ENCODE data around the gene INAVA.
A peak's percentile ranks its signal among the peaks of the same experiment; 100 is the strongest.

Gene INAVA

DNA sequence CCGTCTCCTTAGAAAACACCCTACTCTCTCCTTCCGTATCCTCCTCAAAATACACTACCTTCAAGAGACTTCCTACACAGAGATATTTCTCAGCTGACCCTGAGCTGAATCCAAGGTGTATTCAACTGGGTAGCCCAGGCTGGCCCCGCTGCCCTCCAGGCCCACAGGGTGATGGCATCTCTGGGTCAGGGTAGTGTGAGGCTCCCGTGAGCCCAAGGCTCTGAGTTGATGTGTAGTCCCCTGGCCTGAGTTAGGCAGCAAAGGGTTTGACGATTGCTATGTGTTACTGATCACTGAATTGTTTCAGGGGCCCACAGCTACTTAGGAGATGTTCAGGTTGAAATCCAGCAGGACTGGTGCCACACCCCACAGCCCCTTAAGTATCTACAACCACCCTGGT lies 6.7 kb downstream of the INAVA start:
- Histone ChIP-seq H3K9ac (ENCODE audit: low read depth, low read length) (no peak overlapping the region), H2AFZ (ENCODE audit: low read depth, low read length) (no peak overlapping the region), H3K79me2 (ENCODE audit: insufficient read depth, low read length) (no peaks in the 10 kb centered on the region), H3K9me3 (ENCODE audit: insufficient read depth, low read length, severe bottlenecking) (no peaks in the 10 kb centered on the region), H4K20me1 (ENCODE audit: insufficient read depth, low read length) (no peaks in the 10 kb centered on the region), H3K4me2 (ENCODE audit: insufficient read depth, low read length) (no peak overlapping the region), H3K36me3 (ENCODE audit: insufficient read depth, low read length) (no peaks in the 10 kb centered on the region), H3K4me1 (ENCODE audit: insufficient read depth, low read length) (peaks cover 14% of the 10 kb centered on the region), H3K27ac (ENCODE audit: low read length) (no peak overlapping the region), H3K4me3 (ENCODE audit: low read depth in 1 of 2, low read length in 2 of 2) (no peak overlapping the region), H3K27me3 (ENCODE audit: insufficient read depth, low read length, poor library complexity) (no peaks in the 10 kb centered on the region)
- DNase-seq (no peak), ATAC-seq (ENCODE audit: insufficient read depth, low read depth) (no peak)
- TF ChIP-seq, protein P1, sequence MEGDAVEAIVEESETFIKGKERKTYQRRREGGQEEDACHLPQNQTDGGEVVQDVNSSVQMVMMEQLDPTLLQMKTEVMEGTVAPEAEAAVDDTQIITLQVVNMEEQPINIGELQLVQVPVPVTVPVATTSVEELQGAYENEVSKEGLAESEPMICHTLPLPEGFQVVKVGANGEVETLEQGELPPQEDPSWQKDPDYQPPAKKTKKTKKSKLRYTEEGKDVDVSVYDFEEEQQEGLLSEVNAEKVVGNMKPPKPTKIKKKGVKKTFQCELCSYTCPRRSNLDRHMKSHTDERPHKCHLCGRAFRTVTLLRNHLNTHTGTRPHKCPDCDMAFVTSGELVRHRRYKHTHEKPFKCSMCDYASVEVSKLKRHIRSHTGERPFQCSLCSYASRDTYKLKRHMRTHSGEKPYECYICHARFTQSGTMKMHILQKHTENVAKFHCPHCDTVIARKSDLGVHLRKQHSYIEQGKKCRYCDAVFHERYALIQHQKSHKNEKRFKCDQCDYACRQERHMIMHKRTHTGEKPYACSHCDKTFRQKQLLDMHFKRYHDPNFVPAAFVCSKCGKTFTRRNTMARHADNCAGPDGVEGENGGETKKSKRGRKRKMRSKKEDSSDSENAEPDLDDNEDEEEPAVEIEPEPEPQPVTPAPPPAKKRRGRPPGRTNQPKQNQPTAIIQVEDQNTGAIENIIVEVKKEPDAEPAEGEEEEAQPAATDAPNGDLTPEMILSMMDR (IDR thresholded peaks at IDR 0.05; ENCODE audit: borderline replicate concordance, extremely low read depth, low read length, poor library complexity, severe bottlenecking), result no peak
- TF ChIP-seq EZH2 (IDR thresholded peaks at IDR 0.05; ENCODE audit: borderline replicate concordance, low read depth, low read length, severe bottlenecking), result no peak

DNA sequence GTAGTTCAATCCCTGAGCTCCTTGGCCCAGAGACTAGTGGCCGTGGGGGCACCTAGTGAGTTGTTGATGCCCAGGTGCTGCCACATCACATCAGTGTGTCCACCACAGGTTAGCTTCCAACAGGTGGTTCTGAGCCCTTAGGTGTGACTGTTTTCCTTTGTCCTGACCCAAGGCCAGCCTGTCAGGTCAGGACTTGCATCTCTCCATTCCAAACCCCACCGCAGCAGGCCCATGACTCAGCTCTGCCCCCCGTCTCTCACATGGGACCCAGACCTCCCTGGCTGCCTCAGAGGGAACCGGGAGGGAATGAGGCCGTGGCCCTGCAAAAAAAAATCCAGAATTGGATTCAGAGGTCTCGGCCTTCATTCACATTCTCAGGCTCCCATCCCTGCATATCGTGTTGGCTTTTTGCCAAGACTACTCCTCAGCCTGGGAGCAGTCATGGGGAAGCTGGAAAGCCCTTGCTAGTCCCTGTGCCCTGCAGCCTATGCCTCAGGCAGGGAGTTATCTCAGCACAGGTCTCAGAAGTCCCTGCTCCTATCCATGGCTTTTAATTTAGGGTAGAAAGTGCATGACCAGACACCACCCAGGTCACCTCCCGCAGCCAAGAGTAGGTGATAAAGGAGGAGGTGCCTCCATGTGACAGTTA lies 7.2 kb downstream of the INAVA start:
- ATAC-seq (ENCODE audit: insufficient read depth, low read depth) (no peak), DNase-seq (no peak)
- TF ChIP-seq, protein P1 (IDR thresholded peaks at IDR 0.05; ENCODE audit: borderline replicate concordance, extremely low read depth, low read length, poor library complexity, severe bottlenecking), result no peak
- H4K20me1 ChIP-seq (ENCODE audit: insufficient read depth, low read length), result no peaks in the 10 kb centered on the region
- no peaks in the 10 kb centered on the region for H3K36me3 ChIP-seq (ENCODE audit: insufficient read depth, low read length)
- no peak overlapping the region for H2AFZ ChIP-seq (ENCODE audit: low read depth, low read length)
- peaks cover 17% of the 10 kb centered on the region for H3K4me1 ChIP-seq (ENCODE audit: insufficient read depth, low read length)
- H3K4me3 ChIP-seq (ENCODE audit: low read depth in 1 of 2, low read length in 2 of 2), result no peak overlapping the region
- no peaks in the 10 kb centered on the region for H3K27me3 ChIP-seq (ENCODE audit: insufficient read depth, low read length, poor library complexity)
- no peak overlapping the region for H3K27ac ChIP-seq (ENCODE audit: low read length)
- no peak overlapping the region for H3K4me2 ChIP-seq (ENCODE audit: insufficient read depth, low read length)
- no peaks in the 10 kb centered on the region for H3K9me3 ChIP-seq (ENCODE audit: insufficient read depth, low read length, severe bottlenecking)
- no peaks in the 10 kb centered on the region for H3K79me2 ChIP-seq (ENCODE audit: insufficient read depth, low read length)
- H3K9ac ChIP-seq (ENCODE audit: low read depth, low read length), result no peak overlapping the region

DNA sequence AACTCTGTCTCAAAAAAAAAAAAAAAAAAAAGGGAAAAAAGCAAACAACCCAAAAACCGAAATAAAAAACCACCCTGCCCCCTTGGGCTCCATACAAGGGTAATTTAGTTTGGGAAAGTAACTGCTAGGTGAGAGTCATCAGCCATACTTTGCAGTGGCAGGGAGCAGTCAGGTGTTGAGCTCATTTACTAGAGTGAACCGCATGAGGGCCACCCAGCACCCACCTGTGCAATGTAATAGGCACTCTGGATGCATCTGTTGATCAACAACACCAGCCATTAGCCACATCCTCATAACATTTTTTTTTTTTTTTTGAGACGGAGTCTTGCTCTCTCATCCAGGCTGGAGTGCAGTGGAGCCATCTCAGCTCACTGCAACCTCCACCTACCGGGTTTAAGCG lies 9.1 kb downstream of the INAVA start:
- no peaks in the 10 kb centered on the region for H4K20me1 ChIP-seq (ENCODE audit: insufficient read depth, low read length)
- DNase-seq (peak; percentile 18), ATAC-seq (ENCODE audit: insufficient read depth, low read depth) (0 out of 3 replicates have a peak, but pooled peaks have one; percentile 11)
- TF ChIP-seq EZH2 (IDR thresholded peaks at IDR 0.05; ENCODE audit: borderline replicate concordance, low read depth, low read length, severe bottlenecking), result no peak
- TF ChIP-seq, protein P1 (IDR thresholded peaks at IDR 0.05; ENCODE audit: borderline replicate concordance, extremely low read depth, low read length, poor library complexity, severe bottlenecking), result no peak
- no peak overlapping the region for H2AFZ ChIP-seq (ENCODE audit: low read depth, low read length)
- H3K9ac ChIP-seq (ENCODE audit: low read depth, low read length), result no peak overlapping the region
- H3K9me3 ChIP-seq (ENCODE audit: insufficient read depth, low read length, severe bottlenecking), result no peaks in the 10 kb centered on the region
- H3K27ac ChIP-seq (ENCODE audit: low read length), result no peak overlapping the region
- H3K79me2 ChIP-seq (ENCODE audit: insufficient read depth, low read length), result no peaks in the 10 kb centered on the region
- H3K4me3 ChIP-seq (ENCODE audit: low read depth in 1 of 2, low read length in 2 of 2), result no peak overlapping the region
- no peak overlapping the region for H3K4me2 ChIP-seq (ENCODE audit: insufficient read depth, low read length)
- H3K36me3 ChIP-seq (ENCODE audit: insufficient read depth, low read length), result no peaks in the 10 kb centered on the region
- peaks cover 17% of the 10 kb centered on the region for H3K4me1 ChIP-seq (ENCODE audit: insufficient read depth, low read length)
- no peaks in the 10 kb centered on the region for H3K27me3 ChIP-seq (ENCODE audit: insufficient read depth, low read length, poor library complexity)

Data from DND-41 (cell line).